ENCODE results near the gene GALNT2. TPM values are rescaled to one million over a fixed set of nuclear protein-coding genes. Genes with fewer than 3 reads are reported as not detected.

GALNT2 gene
- total and polyA plus RNA-seq, 2 experiments from 2014 or later: 96.7 to 143 TPM

DNA sequence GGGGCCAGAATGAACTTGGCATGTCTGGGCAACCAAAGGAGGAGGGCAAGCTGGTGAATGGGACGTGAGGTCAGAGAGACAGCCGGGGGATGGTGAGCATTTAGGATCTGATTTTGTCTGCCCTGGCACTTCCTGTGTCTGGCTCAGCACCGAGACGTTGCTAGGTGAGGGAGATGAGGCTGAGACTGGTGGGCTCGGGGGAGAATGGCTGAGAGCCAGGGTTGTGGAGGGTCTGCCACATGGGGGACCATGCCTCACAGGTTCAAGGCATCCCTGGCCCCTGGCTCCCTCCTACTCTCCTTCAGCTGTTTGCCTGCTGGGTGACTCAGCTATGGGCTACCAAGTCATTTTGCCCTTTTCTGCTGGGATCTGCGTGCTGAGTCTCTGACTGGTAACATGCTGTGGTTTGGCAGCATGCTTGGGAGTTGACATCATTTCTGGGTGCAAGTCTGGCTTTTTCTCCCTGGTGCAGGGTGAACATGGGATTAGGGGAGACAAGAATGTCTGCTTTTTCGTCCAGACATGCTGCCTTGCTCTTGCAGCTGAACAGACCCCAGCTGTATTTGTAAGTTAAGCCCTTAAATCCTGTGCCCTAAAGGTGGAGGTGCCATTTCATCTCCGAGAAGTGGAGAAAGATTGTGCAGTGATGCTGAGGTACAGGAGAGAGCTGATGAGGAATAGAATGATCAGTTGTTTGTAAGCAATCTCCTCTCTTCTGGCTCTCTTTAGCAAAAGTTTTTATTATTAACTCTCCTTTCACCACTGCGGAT, 17.6 kb downstream of the GALNT2 start:
- H4K20me1 ChIP-seq (ENCODE audit: insufficient read depth, poor library complexity, severe bottlenecking): peaks cover 42% of the 10 kb centered on the region
- peak overlapping the region; percentile 53 for H3K4me2 ChIP-seq
- H3K36me3 ChIP-seq (replicated peaks; ENCODE audit: insufficient read depth, low read depth): no peaks in the 10 kb centered on the region
- no peaks in the 10 kb centered on the region for H3K9me3 ChIP-seq (ENCODE audit: low read depth)
- no peaks in the 10 kb centered on the region for H3K27me3 ChIP-seq
- H2AFZ ChIP-seq: no peak overlapping the region
- H3K27ac ChIP-seq: peak overlapping the region; percentile 73
- no peak overlapping the region for H3K4me3 ChIP-seq
- H3K9me2 ChIP-seq (replicated peaks; ENCODE audit: insufficient read depth): no peaks in the 10 kb centered on the region
- TF ChIP-seq, protein P1, sequence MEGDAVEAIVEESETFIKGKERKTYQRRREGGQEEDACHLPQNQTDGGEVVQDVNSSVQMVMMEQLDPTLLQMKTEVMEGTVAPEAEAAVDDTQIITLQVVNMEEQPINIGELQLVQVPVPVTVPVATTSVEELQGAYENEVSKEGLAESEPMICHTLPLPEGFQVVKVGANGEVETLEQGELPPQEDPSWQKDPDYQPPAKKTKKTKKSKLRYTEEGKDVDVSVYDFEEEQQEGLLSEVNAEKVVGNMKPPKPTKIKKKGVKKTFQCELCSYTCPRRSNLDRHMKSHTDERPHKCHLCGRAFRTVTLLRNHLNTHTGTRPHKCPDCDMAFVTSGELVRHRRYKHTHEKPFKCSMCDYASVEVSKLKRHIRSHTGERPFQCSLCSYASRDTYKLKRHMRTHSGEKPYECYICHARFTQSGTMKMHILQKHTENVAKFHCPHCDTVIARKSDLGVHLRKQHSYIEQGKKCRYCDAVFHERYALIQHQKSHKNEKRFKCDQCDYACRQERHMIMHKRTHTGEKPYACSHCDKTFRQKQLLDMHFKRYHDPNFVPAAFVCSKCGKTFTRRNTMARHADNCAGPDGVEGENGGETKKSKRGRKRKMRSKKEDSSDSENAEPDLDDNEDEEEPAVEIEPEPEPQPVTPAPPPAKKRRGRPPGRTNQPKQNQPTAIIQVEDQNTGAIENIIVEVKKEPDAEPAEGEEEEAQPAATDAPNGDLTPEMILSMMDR (IDR thresholded peaks at IDR 0.05; ENCODE audit: poor library complexity): no peak
- TF ChIP-seq EZH2 (IDR thresholded peaks at IDR 0.05; ENCODE audit: borderline replicate concordance): no peak
- TF ChIP-seq EZH2phosphoT487 (IDR thresholded peaks at IDR 0.05; ENCODE audit: low read depth, severe bottlenecking, unreplicated experiment): no peak
- H3K79me2 ChIP-seq: peaks cover 95% of the 10 kb centered on the region
- DNase-seq (ENCODE audit: low spot score): peak; percentile 71
- H3K4me1 ChIP-seq (ENCODE audit: insufficient read depth): peaks cover 30% of the 10 kb centered on the region
- 50% methylated on average over 9 of the region's 9 CpGs for WGBS (ENCODE audit: low lambda C conversion rate, missing lambda C conversion rate)

DNA sequence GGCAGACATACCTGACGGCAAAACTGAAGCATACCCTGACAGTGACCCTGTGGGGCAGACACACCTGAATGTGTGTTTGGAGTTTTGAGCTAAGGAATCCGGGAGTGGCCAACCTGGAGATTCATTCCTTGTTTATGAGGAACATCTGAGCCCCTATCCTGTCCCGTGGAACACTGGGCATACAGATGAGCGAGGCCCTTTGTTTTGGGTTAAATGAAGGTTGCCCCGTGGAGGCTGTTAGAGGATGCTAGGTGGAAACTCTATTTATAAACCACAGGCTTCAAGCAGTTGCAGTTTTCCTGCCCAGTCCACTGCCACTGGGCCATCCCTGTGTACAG, 18.1 kb downstream of the GALNT2 start:
- no peaks in the 10 kb centered on the region for H3K27me3 ChIP-seq
- H3K79me2 ChIP-seq: peaks cover 93% of the 10 kb centered on the region
- H3K9me2 ChIP-seq (replicated peaks; ENCODE audit: insufficient read depth): no peaks in the 10 kb centered on the region
- WGBS (ENCODE audit: low lambda C conversion rate, missing lambda C conversion rate): 75% methylated on average over 5 of the region's 5 CpGs
- H4K20me1 ChIP-seq (ENCODE audit: insufficient read depth, poor library complexity, severe bottlenecking): peaks cover 37% of the 10 kb centered on the region
- peak overlapping the region; percentile 73 for H3K27ac ChIP-seq
- no peak for TF ChIP-seq EZH2phosphoT487 (IDR thresholded peaks at IDR 0.05; ENCODE audit: low read depth, severe bottlenecking, unreplicated experiment)
- TF ChIP-seq, protein P1 (IDR thresholded peaks at IDR 0.05; ENCODE audit: poor library complexity): no peak
- no peaks in the 10 kb centered on the region for H3K9me3 ChIP-seq (ENCODE audit: low read depth)
- peaks cover 31% of the 10 kb centered on the region for H3K4me1 ChIP-seq (ENCODE audit: insufficient read depth)
- DNase-seq (ENCODE audit: low spot score): no peak
- H3K4me2 ChIP-seq: no peak overlapping the region
- H2AFZ ChIP-seq: no peak overlapping the region
- no peak overlapping the region for H3K4me3 ChIP-seq
- no peaks in the 10 kb centered on the region for H3K36me3 ChIP-seq (replicated peaks; ENCODE audit: insufficient read depth, low read depth)

DNA sequence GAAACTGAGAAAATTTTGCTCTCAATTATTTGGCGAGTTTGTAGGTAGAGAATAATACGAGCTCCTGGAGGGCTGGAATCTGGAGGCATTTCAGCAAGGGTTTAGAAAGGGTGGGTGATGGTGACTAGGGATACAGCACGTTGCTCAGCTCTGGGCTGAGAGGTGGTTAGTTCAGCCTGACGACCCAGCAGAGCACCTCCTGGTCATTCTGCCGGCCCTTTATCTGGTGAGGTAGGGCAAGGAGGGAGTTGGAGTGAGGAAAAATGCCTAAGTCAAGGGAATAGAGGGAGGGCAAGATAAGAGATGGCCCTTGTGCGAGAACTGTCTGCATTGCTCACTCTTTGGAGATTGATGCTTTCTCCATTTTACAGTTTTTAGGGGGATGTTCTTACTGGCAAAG, 19.1 kb downstream of the GALNT2 start:
- no peak overlapping the region for H3K27ac ChIP-seq
- WGBS (ENCODE audit: low lambda C conversion rate, missing lambda C conversion rate): 59% methylated on average over 6 of the region's 6 CpGs
- no peaks in the 10 kb centered on the region for H3K27me3 ChIP-seq
- no peak for DNase-seq (ENCODE audit: low spot score)
- no peaks in the 10 kb centered on the region for H3K9me2 ChIP-seq (replicated peaks; ENCODE audit: insufficient read depth)
- no peaks in the 10 kb centered on the region for H3K36me3 ChIP-seq (replicated peaks; ENCODE audit: insufficient read depth, low read depth)
- H4K20me1 ChIP-seq (ENCODE audit: insufficient read depth, poor library complexity, severe bottlenecking): peaks cover 27% of the 10 kb centered on the region
- peaks cover 39% of the 10 kb centered on the region for H3K4me1 ChIP-seq (ENCODE audit: insufficient read depth)
- no peak for TF ChIP-seq EZH2phosphoT487 (IDR thresholded peaks at IDR 0.05; ENCODE audit: low read depth, severe bottlenecking, unreplicated experiment)
- TF ChIP-seq, protein P1 (IDR thresholded peaks at IDR 0.05; ENCODE audit: poor library complexity): no peak
- no peak for TF ChIP-seq EZH2 (IDR thresholded peaks at IDR 0.05; ENCODE audit: borderline replicate concordance)
- no peak overlapping the region for H3K4me2 ChIP-seq
- H3K9me3 ChIP-seq (ENCODE audit: low read depth): no peaks in the 10 kb centered on the region
- no peak overlapping the region for H2AFZ ChIP-seq
- H3K79me2 ChIP-seq: peaks cover 89% of the 10 kb centered on the region
- no peak overlapping the region for H3K4me3 ChIP-seq
